ENCODE results near the gene CACNA1S.

The CACNA1S gene

GRCh38 chr1:201095581-201095980 is 16.6 kb downstream of the CACNA1S start:
- DNase-seq, result peak in 23 of 51 donors; percentile 6 to 56 (median 30)

GRCh38 chr1:201094832-201095231 is 17.4 kb downstream of the CACNA1S start:
- DNase-seq, result peak in 1 of 51 donors; percentile 7

- no peak for DNase-seq
These were observed 18.3 kb downstream of the CACNA1S start for GRCh38 chr1:201093962-201094361.

- no peak for DNase-seq
These were observed 18.7 kb downstream of the CACNA1S start for GRCh38 chr1:201093561-201093960.

- no peak for DNase-seq
These were observed 19.5 kb downstream of the CACNA1S start for GRCh38 chr1:201092738-201093137.

DNA sequence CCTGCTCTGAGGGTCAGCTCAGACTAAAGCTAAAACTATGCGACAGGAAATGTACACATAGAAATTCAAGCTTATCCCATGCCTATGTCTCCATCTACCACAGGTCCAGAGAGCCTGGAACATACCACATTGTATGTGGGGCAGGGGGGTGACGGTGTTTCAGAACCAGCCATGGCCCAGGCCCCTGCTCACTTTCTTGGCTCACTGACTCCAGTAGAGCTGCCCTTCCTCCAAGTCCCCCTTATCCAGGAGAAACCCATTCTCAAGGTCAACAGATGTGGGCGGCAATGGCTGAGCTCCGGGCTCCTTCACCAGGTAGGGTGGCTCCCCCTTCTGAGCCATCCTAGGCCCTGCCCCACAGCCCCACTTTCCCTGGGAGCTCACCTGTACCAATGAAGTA is 21.0 kb downstream of the CACNA1S start:
- no peak for DNase-seq

DNA sequence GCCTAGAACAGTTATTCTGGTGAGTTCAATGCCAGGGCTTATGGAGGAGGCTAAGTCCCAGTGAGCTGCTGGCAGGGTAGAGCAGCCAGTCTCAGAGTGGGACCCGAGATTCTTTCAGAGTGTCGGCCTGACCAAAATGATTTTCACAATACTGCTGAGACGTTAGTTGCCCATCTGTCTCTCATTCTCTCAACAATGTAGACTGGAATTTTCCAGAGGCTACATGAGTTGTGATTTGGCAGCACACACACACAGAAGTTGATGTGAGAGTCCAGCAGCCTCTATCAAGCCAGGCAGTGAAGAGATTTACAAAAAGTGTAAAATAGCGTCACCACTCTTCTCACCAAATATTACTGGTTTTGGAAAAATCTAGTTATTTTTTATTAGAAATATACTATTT is 21.7 kb downstream of the CACNA1S start:
- DNase-seq, result no peak

GRCh38 chr1:201089596-201089995 is 22.6 kb downstream of the CACNA1S start:
- no peak for DNase-seq

DNA sequence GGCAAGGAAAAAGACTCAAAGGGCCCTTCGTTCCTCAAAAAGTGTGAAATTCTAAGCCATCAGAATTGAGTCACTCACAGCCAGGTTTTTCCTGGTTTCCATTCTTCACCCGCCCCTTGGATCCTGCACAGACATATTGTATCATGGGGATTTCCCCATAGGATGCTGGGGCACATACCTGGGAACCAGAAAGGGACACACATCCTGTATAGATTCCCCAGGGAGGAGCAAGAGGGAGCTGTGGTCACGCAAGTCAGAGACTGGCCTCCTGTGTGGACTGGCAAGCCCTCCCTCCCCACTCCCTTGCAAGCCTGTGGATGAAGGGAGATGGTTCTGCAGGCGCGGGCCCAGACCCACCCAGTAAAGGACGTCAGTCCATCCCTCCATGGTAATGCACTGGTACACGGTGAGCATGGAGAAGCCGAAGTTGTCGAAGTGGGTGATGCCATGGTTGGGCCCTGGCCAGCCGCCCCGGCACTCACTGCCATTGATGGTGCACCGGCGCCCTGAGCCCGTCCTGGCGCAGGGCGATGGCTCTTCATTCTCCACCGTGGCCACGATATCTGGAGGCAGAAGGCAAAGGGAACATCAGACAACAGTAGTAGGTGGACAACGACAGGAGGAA is 23.2 kb downstream of the CACNA1S start:
- no peak for DNase-seq

DNA sequence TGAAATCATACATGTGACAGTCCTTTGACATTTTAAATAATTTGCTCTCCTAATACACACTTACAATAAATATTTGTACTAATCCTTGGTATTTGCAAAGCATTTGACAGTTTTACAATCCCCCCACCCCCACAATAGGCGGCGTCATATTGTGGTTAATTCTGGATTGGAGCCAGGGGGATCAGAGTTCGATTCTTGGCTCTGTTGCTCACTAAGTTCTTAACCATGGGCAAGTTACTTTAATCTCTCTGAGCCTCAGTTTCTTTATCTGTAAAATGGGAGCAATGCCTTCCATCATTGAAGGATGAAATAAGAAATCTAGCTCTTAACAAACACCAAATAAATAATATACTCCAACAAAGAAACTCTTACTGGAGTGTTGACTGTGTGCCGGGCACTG is 23.8 kb downstream of the CACNA1S start:
- DNase-seq, result no peak

DNA sequence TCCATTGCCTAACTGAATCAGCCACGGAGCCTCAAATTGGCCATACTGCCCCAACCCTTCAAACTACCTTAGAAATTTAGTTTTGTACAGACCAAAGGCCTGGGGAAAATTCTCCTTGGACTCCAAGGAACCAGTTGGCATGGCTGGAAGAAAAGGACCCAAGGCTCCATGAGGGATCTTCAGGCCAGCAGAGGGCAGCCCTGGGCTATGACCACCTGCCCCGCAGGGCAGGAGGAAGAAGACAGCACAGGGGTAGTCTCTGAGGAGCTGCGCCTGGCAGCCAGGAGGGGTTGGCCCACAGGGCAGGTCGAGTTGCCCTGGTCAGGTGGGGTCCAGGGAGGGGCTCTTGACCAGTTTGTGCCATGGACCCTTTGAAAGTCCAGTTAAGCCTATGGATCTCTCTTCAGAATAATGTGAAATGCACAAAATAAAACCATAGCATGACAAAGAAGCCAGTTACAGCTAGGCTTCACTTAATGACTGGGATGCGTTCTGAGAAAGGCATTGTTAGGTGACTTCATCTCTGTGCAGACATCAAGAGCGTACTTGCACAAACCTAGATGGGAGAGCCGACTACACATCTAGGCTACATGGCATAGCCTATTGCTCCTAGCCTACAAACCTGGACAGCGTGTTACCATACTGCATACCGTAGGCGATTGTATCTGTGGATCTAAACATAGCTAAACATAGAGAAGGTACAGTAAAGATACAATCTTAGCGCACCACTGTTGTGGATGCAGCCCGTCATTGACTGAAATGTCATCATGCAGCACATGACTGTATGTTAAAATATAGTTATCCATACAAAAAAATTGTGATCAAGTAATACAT is 26.1 kb downstream of the CACNA1S start:
- DNase-seq, result peak in 33 of 51 donors; percentile 3 to 64 (median 29)

DNA sequence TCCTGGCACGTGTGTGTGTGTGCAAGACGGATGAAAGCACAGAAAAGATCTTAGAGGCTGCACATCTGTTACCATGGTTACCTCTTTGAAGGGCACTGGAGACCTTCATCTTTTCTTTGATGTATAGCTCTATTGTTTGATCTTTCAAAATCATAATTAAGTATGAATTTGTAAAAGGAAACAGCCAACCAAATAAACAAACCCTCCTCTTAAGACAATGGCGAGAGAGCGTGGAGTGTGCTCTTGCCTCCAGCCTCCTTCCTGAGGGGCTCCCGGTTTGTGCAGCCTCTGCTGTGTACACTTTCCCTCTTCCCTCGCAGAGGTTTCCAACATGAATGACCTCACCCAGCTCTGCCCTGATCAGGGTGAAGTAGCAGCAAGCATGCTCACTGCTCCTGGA is 27.9 kb downstream of the CACNA1S start:
- DNase-seq, result peak in 1 of 51 donors; percentile 6

DNA sequence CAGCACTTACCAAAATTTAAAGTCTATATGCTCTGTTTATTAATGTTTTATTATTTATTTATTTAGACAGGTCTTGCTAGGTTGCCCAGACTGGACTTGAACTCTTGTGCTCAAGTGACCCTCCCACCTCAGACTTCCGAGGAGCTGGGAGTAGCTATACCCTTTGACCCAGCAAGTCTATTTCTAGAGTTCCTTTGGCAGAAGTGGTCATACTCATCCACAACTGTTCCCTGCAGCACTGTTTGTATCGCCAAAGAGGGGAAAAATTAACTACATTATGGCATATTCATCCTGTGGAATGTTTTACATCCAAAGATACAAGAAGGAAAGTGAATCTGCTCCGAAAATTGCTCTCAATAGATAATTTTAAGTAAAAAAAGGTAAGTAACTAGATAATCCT is 28.5 kb downstream of the CACNA1S start:
- no peak for DNase-seq

- no peak for DNase-seq
These were observed 32.1 kb downstream of the CACNA1S start for GRCh38 chr1:201080135-201080534.

GRCh38 chr1:201077736-201078135 is 34.5 kb downstream of the CACNA1S start:
- DNase-seq, result no peak

- DNase-seq, result no peak
These were observed 35.1 kb downstream of the CACNA1S start for GRCh38 chr1:201077116-201077515.

DNA sequence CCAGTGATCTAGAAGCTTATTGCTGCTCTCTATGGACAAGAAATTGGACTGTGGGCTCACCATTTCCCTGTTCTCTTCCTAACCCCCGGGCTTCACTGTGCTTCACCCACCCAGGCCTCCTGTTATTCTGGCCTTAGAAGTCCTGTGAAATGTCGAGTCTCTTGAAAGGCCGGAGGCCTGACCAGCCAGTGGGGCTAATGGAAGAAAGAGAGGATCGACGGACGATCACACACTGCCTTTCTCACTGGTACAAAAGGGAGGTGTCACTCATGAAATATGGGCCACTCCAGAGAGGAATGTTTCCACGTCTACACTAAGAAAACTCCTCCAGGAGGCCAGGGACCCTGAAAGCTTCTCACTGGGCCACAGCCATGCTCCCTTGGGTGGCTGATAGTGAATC is 36.1 kb downstream of the CACNA1S start:
- no peak for DNase-seq

- no peak for DNase-seq
These were observed 38.2 kb downstream of the CACNA1S start for GRCh38 chr1:201074018-201074417.

- DNase-seq, result no peak
These were observed 39.3 kb downstream of the CACNA1S start for GRCh38 chr1:201072922-201073321.

GRCh38 chr1:201072149-201072548 is 40.1 kb downstream of the CACNA1S start:
- DNase-seq, result no peak

DNA sequence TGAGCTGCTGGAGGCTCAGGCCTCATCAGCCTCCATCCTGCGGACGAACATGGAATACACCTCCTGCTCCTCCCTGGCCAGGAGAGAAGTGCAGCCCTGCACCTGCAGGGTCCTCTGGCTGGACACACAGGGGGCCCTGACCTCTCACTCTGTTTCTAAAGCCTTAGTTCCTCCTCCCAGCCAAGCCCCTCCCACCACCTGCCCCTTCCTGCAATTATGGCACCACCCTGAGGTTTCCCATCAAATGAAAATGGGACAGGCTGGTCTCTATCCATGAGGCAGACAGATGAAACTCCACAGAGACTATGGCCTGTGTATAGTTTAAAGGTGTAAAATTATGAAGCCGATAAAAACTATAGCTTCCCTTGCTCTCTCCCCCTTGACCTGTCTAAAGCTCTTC is 42.6 kb downstream of the CACNA1S start:
- no peak for DNase-seq

GRCh38 chr1:201068976-201069375 is 43.2 kb downstream of the CACNA1S start:
- DNase-seq, result no peak

- no peak for DNase-seq
These were observed 45.2 kb downstream of the CACNA1S start for GRCh38 chr1:201066986-201067385.

Data from hypothalamus (tissue), 51 donors.